GM19099 (cell line): Measurements from ENCODE around the gene CHORDC1.

Experiments
- POLR2A ChIP-seq: IDR thresholded peaks from 3 replicates; pipeline ENCODE4 v1.6.1; 2011; ENCODE audit warnings: low read depth; ENCODE audit not compliant: insufficient read length; ENCODE audit errors: extremely low read depth

Gene CHORDC1

DNA sequence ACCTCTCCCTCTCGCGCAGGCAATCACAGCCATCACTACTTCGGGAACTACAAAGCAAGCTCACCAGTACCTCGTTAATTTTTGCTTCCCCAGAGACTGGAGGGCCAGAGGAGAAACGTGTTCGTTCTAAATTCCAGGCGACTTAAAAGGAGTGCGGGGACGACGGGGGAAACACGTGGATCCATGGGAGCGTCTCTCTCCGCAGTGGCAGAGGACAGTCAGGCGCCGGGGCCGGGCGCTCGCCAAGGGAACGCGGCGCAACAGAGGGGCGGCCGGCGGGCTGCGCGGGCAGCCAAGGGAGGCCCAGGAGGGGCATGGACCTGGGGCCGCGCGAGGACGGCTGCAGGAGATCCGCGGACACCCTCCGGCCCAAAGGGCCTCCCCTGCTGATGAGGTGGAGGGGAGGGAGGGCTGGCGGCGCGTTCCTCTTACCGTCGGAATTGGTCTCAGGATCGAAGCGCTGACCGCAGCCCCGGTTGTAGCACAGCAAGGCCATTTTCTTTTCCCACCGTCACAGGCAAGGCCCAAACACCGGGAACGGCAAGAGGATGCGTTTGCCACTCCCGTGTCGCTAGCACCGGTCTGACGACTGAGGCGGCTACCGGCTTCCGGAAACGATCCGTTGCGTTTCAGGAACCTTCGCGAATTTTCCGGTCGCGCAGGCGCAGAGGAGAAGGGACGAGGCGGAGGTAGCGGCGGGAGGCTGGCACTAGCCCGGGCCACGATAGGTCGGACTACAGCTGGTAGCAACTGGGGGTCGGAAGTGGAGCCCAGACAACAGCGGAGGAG lies at the start of gene CHORDC1:
TSS of gene CHORDC1 (minus strand) at position 591 of the 789 bp plus-strand sequence. CDS start at position 496, 95 bp downstream.
- TF ChIP-seq POLR2A, result peak; percentile 84

DNA sequence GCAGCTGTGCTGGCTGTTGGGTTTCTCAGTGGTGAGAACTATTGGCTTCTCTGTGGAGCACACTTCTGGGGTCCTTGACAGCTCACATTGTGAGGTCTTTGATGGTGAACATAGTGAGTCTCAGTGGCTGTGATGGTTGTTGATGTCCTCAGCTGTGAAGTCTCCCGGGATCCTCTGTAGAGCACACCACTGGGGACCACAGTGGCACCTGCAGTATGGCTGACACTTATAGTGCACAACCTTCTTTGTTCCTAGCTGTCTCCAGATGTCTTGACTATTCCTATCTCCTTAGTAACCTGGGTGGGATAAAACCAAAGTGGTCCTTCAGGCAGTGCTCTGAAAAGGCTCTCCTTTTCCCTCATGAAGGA lies 34.3 kb upstream of the CHORDC1 start:
- TF ChIP-seq POLR2A, result no peak

DNA sequence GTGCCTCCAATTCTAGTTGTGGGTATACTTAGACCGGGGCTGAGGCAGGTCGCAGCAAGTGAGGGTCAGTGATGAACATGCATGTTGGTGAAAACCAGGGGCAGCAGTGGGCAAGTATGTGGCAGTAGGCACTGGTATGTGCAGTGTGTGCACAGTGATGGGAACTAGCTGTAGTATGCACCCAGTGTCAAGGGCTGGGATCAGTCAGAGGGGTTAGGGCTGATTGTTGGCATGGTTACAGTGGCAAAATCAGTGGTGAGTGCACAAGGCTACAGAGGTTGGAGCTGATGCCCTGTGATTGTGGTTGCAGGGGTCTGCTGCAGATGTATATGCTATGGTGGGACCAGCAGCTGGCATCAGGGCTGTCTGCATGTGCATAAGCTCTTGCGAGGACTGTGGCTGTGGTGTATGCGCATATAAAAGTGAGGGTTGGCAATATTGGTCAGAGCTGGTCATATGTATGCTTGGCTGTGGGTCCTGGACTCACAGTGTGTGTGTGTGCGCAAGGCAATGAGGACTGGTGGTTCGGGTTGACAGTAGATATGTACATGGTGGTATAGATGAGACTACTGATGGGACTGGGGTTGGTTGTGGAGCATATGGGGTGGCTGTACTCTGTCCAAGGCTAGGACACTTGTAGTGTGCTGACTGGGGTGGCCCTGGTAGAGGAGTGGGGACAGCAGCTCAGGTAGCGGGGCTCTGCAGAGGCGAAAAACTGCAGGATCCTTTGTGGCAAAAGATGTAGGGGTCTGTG lies 33.7 kb upstream of the CHORDC1 start:
- TF ChIP-seq POLR2A, result no peak

DNA sequence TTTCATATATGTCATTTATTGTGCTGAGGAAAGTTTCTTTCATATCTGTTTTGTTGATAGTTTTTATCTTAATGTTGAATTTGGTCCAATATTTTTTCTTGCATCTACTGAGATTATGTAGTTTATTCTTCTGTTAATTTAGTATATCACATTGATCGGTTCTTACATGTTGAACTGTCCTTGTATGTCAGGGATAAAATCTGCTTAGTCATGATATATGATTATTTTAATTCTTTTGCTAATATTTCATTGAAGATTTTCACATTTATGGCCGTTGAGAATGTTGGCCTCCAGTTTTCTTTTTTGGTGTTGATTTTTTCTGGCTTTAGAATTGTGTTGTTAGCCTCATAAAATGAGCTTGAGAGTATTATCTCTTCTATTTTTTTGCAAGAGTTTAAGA lies 31.2 kb upstream of the CHORDC1 start:
- no peak for TF ChIP-seq POLR2A

DNA sequence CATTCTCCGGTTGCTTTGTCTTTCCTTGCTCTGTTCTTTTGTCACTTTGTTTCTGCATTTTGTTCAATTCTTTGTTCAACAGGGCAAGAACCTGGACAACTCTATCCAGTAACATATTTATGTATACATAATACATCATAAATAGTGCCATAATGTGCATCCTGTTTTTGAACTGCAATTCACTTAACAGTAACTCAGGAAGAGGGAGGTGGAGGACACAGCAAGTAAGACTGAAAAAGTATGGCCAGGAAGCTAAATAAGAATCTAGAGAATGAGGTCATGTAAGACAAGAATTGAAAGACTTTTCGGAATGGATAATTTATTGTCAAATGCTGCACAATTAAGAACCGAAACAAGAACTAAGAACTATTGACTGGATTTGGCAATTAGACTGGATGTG lies 29.2 kb upstream of the CHORDC1 start:
- no peak for TF ChIP-seq POLR2A

DNA sequence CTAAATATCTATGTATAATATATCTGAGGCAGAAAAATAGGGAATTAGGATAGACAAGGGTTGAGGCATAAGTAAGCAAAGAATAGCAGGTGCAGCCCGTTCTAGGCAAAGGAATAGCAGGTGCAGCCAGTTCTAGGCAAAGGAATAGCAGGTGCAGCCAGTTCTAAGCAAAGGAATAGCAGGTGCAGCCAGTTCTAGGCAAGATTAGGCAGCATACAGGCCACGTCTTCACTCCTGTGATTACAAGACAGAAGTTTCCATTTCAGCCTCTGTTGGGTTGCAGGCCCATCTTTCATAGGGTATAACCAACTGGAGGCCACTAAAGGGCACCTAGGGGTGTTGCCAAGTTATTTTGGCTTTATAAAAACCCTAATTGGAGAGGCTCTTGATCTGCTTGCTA lies 28.8 kb upstream of the CHORDC1 start:
- no peak for TF ChIP-seq POLR2A

DNA sequence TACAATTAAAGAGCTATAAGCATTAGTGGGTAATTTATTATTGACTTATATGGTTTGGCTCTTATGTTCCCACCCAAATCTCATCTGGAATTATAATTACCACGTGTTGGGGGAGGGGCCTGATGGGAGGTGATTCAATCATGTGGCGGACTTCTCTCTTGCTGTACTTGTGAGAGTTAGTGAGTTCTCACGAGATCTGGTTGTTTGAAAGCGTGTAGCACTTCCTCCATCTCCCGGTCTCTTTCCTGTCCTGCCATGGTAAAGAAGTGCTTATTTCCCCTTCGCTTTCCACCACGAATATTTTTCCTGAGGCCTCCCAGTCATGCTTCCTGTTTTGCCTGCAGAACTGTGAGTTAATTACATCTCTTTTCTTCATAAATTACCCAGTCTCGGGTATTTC lies 28.1 kb upstream of the CHORDC1 start:
- no peak for TF ChIP-seq POLR2A

DNA sequence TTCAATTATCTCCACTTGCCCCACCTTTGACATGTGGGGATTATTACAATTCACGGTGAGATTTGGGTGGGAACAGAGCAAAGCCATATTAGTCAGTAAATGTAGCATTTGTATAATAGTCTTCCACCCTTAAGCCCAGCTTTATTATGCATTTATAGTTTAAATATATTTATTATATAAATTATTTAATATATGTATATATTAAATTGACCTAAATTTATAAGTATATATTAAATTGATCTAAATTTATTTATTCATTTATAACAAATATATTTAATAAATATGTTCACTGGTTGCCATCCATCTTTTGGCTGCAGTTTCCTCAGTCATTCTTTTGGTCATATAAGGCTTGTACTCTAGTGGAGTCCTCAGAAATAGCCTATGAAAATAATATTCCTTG lies 23.6 kb upstream of the CHORDC1 start:
- TF ChIP-seq POLR2A, result no peak

DNA sequence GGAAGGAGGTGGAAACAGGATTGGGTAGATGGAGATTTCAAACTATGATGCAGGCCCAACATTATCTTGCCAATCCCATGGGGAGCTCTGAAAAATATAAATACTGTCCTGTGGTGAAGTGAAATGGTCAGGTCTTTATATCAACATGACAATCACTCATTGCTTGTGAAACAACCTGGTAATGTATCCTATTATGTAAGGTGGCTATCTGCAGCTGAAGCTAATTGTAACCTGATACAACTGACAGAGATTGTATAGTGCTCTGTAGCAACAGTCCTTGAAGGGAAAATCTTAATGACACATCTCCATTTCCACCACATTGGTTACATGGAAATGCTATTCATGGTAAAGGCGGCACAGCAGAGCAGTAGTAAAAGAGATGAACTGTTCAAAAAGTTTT lies 20.7 kb upstream of the CHORDC1 start:
- TF ChIP-seq POLR2A, result no peak

DNA sequence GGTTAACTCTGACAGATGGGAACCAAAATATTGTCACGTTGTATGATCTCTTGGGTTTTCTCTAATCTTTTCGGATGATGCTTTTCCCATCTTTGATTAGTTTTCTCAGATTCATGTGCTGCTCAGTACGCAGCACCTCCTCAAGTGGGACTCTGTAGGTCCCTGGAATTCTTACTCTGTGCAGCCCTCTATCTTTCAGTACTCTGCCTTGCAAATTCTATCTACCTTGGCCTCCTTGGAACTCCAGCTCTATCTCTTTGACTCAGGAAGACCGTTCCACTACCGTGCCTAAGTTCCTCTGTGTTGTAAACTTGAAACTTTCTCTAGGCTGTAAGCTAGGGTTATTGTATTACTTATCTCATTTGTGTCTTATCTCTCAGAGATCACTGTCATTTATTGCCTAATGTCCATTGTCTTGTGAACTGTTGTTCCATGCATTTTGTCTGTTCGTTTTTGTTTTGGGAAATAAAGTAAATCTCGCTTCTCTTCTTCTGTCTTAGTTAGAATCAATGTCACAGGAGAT lies 20.1 kb upstream of the CHORDC1 start:
- no peak for TF ChIP-seq POLR2A

DNA sequence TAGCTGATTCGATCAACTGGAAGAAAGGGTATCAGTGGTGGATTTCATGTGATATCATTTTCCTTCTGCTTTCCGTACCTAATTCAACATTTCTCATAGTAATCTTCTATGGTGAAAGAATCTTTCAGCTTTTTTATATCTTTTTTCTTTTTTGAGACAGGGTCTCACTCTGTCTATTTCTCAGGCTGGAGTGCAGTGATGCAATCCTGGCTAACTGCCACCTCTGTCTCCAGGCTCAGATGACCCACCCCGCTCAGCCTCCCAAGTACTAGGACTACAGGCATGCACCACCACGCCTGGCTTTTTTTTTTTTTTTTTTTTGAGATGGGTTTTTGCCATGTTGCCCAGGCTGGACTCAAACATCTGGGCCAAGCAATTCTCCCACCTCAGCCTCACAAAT lies 18.6 kb upstream of the CHORDC1 start:
- TF ChIP-seq POLR2A, result no peak

DNA sequence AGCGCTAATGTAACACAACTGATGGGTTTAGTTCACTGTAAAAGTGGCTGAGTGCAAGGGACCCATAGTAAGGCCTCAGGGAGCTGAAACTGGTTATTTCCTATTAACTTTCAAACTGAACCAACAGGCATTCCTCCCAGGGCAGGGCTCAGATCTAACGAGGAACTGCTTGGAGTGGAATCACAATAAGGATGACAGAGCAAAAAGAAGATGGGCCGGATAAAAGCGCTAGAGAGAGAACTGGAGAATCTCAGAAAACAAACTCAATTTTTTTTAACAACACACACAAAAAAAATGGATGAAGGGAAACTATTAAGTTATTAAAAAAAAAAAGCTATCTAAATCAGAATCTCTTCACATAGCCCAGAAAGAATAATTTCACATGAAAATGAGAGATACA lies 14.2 kb upstream of the CHORDC1 start:
- TF ChIP-seq POLR2A, result no peak

DNA sequence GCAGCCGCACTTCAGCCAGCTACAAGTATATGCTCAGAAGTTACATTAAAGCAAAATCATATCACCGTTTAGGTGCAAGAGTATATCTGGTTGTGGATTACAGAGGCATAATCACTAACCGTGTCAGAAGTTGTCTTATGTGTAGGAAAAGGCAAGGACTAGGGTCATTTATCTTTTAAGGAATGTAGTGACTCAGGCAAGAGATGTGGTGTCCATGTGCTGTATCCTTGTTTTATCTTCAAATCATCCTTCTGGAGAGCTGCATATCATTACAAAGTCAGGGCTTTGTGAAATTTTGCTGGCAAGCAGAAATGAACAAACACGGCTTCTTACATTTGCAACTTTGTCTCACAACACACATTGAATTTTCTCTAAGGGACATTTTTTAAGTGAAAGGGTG lies 12.7 kb upstream of the CHORDC1 start:
- no peak for TF ChIP-seq POLR2A

DNA sequence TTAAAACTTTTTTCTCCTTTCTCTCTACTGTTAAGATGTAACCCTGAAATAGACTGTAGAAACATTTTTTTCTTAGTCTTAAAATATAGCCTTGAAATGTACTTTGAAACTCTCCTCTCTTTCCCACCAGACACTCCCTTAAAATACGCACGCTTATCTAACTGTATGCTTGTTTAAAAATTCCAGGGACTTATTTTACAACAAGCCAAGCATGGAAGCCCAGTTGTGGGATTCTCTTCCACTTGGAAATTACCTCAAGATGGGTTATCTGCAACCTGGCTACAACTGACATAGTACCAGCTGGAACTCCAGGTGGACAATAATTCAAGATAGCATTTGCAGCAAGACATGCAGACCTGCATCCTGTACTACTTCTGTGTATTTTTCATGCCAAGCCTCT lies 12.1 kb upstream of the CHORDC1 start:
- TF ChIP-seq POLR2A, result no peak

DNA sequence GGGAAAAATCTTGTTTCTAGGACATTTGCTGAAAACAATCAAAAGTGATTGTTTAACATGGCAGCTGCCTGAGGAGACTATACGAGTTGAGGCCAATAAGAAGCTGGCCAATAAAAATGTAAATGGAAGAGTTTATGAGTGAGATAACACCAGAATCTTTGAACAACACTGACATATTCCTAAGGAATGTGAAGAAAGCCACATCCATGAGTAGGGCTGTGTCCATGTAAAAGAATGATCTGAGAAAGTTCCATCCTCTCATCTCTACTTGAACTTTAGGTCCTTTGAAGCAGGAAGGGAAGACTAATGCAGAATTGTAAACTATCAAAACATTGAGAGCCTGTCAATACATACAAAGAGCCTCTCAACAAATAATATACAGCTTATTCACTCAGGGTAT lies 6.9 kb upstream of the CHORDC1 start:
- no peak for TF ChIP-seq POLR2A

DNA sequence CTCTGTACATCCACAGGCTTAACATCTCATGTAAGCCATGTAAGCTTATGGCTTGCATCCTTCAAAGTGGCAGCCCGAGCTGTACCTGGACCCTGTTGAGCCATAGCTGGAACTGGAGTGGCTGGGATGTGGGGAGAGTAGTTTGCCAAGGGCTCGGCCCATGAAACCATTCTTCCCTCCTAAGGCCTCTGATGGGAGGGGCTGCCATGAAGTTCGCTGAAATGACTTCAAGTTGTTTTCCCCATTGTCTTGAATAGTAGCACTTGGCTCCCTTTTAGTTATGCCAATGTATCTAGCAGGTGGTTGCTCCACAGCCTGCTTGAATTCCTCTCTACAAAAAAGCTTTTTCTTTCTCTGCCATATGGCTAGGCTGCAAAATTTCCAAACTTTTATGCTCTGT lies 5.2 kb upstream of the CHORDC1 start:
- TF ChIP-seq POLR2A, result no peak
